GM12878 (cell line): ENCODE measurements around the gene C17orf78. TPM values are rescaled to one million over a fixed set of nuclear protein-coding genes. Genes with fewer than 3 reads are reported as not detected.

Experiments used
- ASH2L ChIP-seq: fragments of 300-600, 200-600 bp; sonication (generic); IDR thresholded peaks from 2 replicates; pipeline ENCODE4 v1.6.1; 2017; ENCODE audit warnings: low read depth, mild to moderate bottlenecking, borderline replicate concordance
- BACH1 ChIP-seq: fragments of 450-650 bp; IDR thresholded peaks from 2 replicates; pipeline ENCODE4 v1.6.1; 2017; ENCODE audit warnings: mild to moderate bottlenecking, borderline replicate concordance
- CBX3 ChIP-seq: fragments of 200-600 bp; sonication (generic); IDR thresholded peaks from 2 replicates; pipeline ENCODE4 v1.6.1; 2016; ENCODE audit warnings: low read depth, borderline replicate concordance
- EGR1 ChIP-seq, 2 experiments: IDR thresholded peaks; 1 replicate in 1 of 2; 2 replicates in 1 of 2; pipeline ENCODE4 v1.6.1; 2011 to 2012; ENCODE audit warnings: low read depth in 2 of 2, low read length in 2 of 2, borderline replicate concordance in 1 of 2, mild to moderate bottlenecking in 1 of 2, moderate library complexity in 1 of 2
- FOXK2 ChIP-seq: fragments of 450-650 bp; IDR thresholded peaks from 2 replicates; pipeline ENCODE4 v1.6.1; 2017; ENCODE audit warnings: mild to moderate bottlenecking, moderate library complexity
- FOXM1 ChIP-seq: IDR thresholded peaks from 2 replicates; pipeline ENCODE4 v1.6.1; 2012; ENCODE audit warnings: low read depth, mild to moderate bottlenecking, inconsistent platforms, low read length, moderate library complexity
- HSF1 ChIP-seq: fragments of 150-350 bp; IDR thresholded peaks from 2 replicates; pipeline ENCODE4 v1.6.1; 2014; ENCODE audit warnings: mild to moderate bottlenecking, low read depth, low read length
- KLF5 ChIP-seq: fragments of 450-650 bp; IDR thresholded peaks from 2 replicates; pipeline ENCODE4 v1.6.1; 2014; ENCODE audit warnings: mild to moderate bottlenecking; ENCODE audit not compliant: partially characterized antibody
- MEF2B ChIP-seq: fragments of 450-650 bp; IDR thresholded peaks from 2 replicates; pipeline ENCODE4 v1.6.1; 2018; ENCODE audit warnings: mild to moderate bottlenecking, moderate library complexity; ENCODE audit not compliant: partially characterized antibody, poor library complexity, severe bottlenecking
- MYC ChIP-seq: IDR thresholded peaks from 2 replicates; pipeline ENCODE4 v1.6.1; 2011; ENCODE audit warnings: mild to moderate bottlenecking, low read length, moderate library complexity, inconsistent platforms; ENCODE audit not compliant: insufficient read depth, insufficient replicate concordance, insufficient read length, severe bottlenecking
- NR2C2 ChIP-seq: IDR thresholded peaks from 2 replicates; pipeline ENCODE4 v1.6.1; 2011; ENCODE audit warnings: borderline replicate concordance, low read depth; ENCODE audit not compliant: control insufficient read depth, insufficient read length
- YY1 ChIP-seq: IDR thresholded peaks from 2 replicates; pipeline ENCODE4 v1.6.1; 2011; ENCODE audit warnings: low read depth, mild to moderate bottlenecking, low read length
- ZBED1 ChIP-seq: IDR thresholded peaks from 2 replicates; pipeline ENCODE4 v1.6.1; 2016; ENCODE audit warnings: borderline replicate concordance
- ZNF622 ChIP-seq: fragments of 450-650 bp; IDR thresholded peaks from 2 replicates; pipeline ENCODE4 v1.6.1; 2017; ENCODE audit warnings: mild to moderate bottlenecking, inconsistent platforms
- ZNF687 ChIP-seq: fragments of 450-650 bp; IDR thresholded peaks from 2 replicates; pipeline ENCODE4 v1.6.1; 2017; ENCODE audit warnings: mild to moderate bottlenecking, moderate library complexity
- polyA plus RNA-seq, 11 experiments: library from polyadenylated mRNA; depleted of rRNA in 4 of 11; unstranded in 6 of 11; stranded (reverse) in 5 of 11; fragments of >200 nt; fragmentation: Nextera tagmentation in 4 of 11; fragmentation: Illumina TruSeq in 1 of 11; extraction: Ambion mirVana in 4 of 11; extraction: Trizol in 1 of 11; gene quantifications; 1 replicate in 1 of 11; 2 replicates in 10 of 11; pipeline versions ENCODE4 v1.2.1 to v1.2.3, GENCODE V29; 2011 to 2016; ENCODE audit warnings: inconsistent platforms in 2 of 11, missing spikeins in 2 of 11, low read depth in 1 of 11
- total RNA-seq, 4 experiments: library from RNA; depleted of rRNA in 3 of 4; stranded (reverse); fragments of >200 nt in 3 of 4; fragmentation: Illumina TruSeq in 1 of 4; extraction: Trizol in 1 of 4; gene quantifications; 2 replicates each; pipeline versions ENCODE4 v1.2.1 to v1.2.3, GENCODE V29; 2013 to 2021
- TF ChIP-seq, protein P1 (sequence below): IDR thresholded peaks from 2 replicates; pipeline ENCODE4 v1.6.1; 2011; ENCODE audit warnings: borderline replicate concordance, low read depth, mild to moderate bottlenecking, moderate library complexity, mixed read lengths, low read length; ENCODE audit not compliant: insufficient read depth; ENCODE audit errors: extremely low read length

The C17orf78 gene
- total and polyA plus RNA-seq, 10 of the 15 experiments (the other 5 are each of a cell fraction or from before 2014, with no cell fraction given): 0.10 TPM; not detected in 9

DNA sequence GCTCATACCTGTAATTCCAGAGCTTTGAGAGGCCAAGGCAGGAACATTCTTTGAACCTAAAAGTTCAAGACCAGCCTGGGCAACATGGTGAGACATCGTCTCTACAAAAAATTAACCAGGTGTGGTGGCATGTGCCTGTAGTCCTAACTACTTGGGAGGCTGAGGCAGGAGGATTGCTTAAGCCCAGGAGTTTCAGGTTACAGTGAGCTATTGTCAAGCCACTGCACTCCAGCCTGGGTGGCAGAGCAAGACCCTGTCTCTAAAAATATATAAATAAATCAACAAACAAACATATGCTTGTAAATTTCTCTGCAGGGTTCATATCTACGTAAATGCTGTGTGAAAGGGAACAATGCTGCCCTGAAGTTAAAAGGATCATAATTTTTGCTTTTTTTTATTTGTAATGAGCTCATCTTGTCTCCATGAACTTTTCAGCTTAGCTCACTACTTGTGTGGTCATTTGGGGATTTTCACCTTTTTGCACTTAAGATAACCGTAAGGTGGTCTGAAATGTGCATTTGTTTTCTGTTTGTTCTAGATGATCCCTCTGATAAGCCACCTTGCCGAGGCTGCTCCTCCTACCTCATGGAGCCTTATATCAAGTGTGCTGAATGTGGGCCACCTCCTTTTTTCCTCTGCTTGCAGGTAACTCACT, 47.3 kb downstream of the C17orf78 start (continued):
- no peak for TF ChIP-seq ZNF687
- TF ChIP-seq YY1: no peak
- no peak for TF ChIP-seq BACH1
- no peak for TF ChIP-seq NR2C2
- TF ChIP-seq MYC: no peak
- no peak for TF ChIP-seq MEF2B
- TF ChIP-seq KLF5: no peak
- TF ChIP-seq EGR1 (IDR thresholded peaks at IDR 0.05; ENCODE audit: borderline replicate concordance in 1 of 2, low read depth in 2 of 2, low read length in 2 of 2): no peak
- no peak for TF ChIP-seq FOXM1
- TF ChIP-seq, protein P1, sequence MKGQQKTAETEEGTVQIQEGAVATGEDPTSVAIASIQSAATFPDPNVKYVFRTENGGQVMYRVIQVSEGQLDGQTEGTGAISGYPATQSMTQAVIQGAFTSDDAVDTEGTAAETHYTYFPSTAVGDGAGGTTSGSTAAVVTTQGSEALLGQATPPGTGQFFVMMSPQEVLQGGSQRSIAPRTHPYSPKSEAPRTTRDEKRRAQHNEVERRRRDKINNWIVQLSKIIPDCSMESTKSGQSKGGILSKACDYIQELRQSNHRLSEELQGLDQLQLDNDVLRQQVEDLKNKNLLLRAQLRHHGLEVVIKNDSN: no peak
- no peak for TF ChIP-seq ASH2L
- TF ChIP-seq FOXK2: no peak
- no peak for TF ChIP-seq ZNF622
- TF ChIP-seq HSF1: no peak
- TF ChIP-seq ZBED1: no peak
- no peak for TF ChIP-seq CBX3
